ENCODE measurements around the gene ABI3BP. TPM values are rescaled to one million over a fixed set of nuclear protein-coding genes. Genes with fewer than 3 reads are reported as not detected.
A peak's percentile ranks its signal among the peaks of the same experiment; 100 is the strongest.

ABI3BP gene
- total and polyA plus RNA-seq, 2 experiments from 2014 or later: 6.8 to 30.3 TPM

DNA sequence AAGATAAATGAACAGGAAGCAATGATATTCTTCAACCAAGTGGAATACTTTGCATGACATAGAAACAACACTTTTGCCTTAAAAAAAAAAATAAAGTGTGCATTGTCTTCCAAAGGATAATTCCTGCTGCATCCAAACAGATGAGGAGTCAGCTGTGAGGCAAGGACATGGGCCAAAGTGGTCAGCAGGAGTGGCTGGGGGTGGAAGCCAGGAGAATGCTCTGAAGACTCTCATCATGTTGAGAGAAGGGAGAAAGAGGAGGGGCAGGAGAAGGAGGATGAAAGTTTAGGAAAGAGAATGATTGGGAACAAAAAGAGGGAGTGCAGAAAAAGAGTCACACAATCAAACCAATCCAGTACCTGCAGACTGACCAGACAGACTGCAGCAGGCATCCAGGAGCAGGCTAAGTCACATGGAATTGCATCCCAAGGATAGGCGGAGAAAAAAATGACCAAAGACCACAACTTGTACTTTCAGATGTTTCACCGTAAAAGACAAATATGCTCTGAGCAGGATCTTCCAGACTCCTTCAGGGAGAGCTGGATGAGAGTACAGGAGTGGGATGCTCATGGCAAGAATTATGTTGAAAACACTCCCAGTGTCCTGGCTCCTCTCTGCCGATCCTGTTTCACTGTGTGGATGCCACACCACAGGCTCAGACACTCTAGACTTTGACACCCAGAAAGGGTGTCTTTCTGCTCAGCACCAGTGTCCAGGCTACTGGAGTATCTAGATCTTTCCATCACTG lies 11.9 kb downstream of the ABI3BP start:
- Histone ChIP-seq H3K9me2 (ENCODE audit: insufficient read depth) (no peaks in the 10 kb centered on the region), H3K4me2 (ENCODE audit: unreplicated experiment) (no peak overlapping the region), H4K20me1 (ENCODE audit: insufficient read depth) (no peaks in the 10 kb centered on the region), H3K9ac (no peak overlapping the region), H3K79me2 (ENCODE audit: insufficient read depth) (no peaks in the 10 kb centered on the region), H3F3A (ENCODE audit: insufficient read depth) (peaks cover 12% of the 10 kb centered on the region), H3K9me3 (ENCODE audit: low read depth) (no peaks in the 10 kb centered on the region), H3K27ac (no peak overlapping the region), H3K36me3 (ENCODE audit: low read depth) (no peaks in the 10 kb centered on the region), H2AFZ (no peak overlapping the region), H3K4me1 (ENCODE audit: insufficient read depth) (peaks cover 26% of the 10 kb centered on the region), H3K27me3 (replicated peaks; ENCODE audit: insufficient read depth) (no peaks in the 10 kb centered on the region), H3K4me3 (no peak overlapping the region)
- 44 to 51% methylated on average over 3 of the region's 3 CpGs for WGBS, 2 experiments (ENCODE audit: low coverage in 1 of 2, low lambda C conversion rate in 2 of 2, missing lambda C conversion rate in 2 of 2)
- DNase-seq: no peak
- no peak for TF ChIP-seq EZH2phosphoT487 (IDR thresholded peaks at IDR 0.05; ENCODE audit: insufficient read depth, low read depth)
- TF ChIP-seq EZH2 (IDR thresholded peaks at IDR 0.05; ENCODE audit: insufficient read depth, poor library complexity, severe bottlenecking): no peak
- in situ Hi-C loops (cut with MboI): no loop called here

DNA sequence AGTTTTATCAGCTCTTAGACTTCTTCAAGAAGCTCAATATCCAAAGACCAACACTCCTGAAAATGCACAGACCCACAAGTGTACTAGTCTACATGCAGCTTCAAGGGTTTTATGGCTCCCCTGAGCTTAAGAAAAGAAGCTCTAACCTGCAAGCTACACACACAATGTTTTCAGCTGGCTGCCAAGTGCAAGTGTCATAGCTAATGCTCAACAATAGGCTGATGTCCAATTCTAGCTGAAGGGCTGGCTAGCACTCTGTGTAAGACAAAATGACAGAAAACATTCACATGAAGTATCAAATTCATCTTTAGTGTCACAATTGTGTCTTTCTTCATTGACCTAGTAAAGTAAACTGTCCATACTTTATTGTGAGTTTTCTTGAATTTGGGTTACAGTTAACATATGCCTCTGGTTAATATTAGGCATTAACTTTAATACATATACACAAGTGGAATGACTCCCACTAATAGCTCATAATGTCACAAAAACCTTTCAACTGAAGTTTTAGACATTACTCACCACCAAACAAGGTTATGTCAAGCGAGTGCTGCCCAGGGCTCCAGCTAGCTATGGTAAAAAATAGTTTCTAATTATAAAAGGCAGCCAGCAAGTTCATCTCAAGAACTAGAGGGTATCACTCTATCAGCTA lies 15.1 kb downstream of the ABI3BP start:
- Histone ChIP-seq H3K9me2 (ENCODE audit: insufficient read depth) (no peaks in the 10 kb centered on the region), H3K4me1 (ENCODE audit: insufficient read depth) (peaks cover 28% of the 10 kb centered on the region), H3K9ac (no peak overlapping the region), H2AFZ (no peak overlapping the region), H3K27me3 (replicated peaks; ENCODE audit: insufficient read depth) (no peaks in the 10 kb centered on the region), H3K9me3 (ENCODE audit: low read depth) (no peaks in the 10 kb centered on the region), H3K4me2 (ENCODE audit: unreplicated experiment) (peak overlapping the region; percentile 24), H4K20me1 (ENCODE audit: insufficient read depth) (no peaks in the 10 kb centered on the region), H3K36me3 (ENCODE audit: low read depth) (no peaks in the 10 kb centered on the region), H3K27ac (no peak overlapping the region), H3K4me3 (no peak overlapping the region), H3K79me2 (ENCODE audit: insufficient read depth) (no peaks in the 10 kb centered on the region), H3F3A (ENCODE audit: insufficient read depth) (peaks cover 18% of the 10 kb centered on the region)
- 71 to 72% methylated on average over 1 of the region's 1 CpG for WGBS, 2 experiments (ENCODE audit: low coverage in 1 of 2, low lambda C conversion rate in 2 of 2, missing lambda C conversion rate in 2 of 2)
- DNase-seq: peak; percentile 52
- in situ Hi-C loops (cut with MboI): no loop called here
- no peak for TF ChIP-seq EZH2phosphoT487 (IDR thresholded peaks at IDR 0.05; ENCODE audit: insufficient read depth, low read depth)
- no peak for TF ChIP-seq EZH2 (IDR thresholded peaks at IDR 0.05; ENCODE audit: insufficient read depth, poor library complexity, severe bottlenecking)

- H3K4me3 ChIP-seq: no peak overlapping the region
- peaks cover 31% of the 10 kb centered on the region for H3F3A ChIP-seq (ENCODE audit: insufficient read depth)
- no peaks in the 10 kb centered on the region for H3K9me2 ChIP-seq (ENCODE audit: insufficient read depth)
- H3K79me2 ChIP-seq (ENCODE audit: insufficient read depth): no peaks in the 10 kb centered on the region
- H3K4me2 ChIP-seq (ENCODE audit: unreplicated experiment): no peak overlapping the region
- H3K9me3 ChIP-seq (ENCODE audit: low read depth): no peaks in the 10 kb centered on the region
- no peaks in the 10 kb centered on the region for H3K27me3 ChIP-seq (replicated peaks; ENCODE audit: insufficient read depth)
- TF ChIP-seq EZH2phosphoT487 (IDR thresholded peaks at IDR 0.05; ENCODE audit: insufficient read depth, low read depth): no peak
- no peak for TF ChIP-seq EZH2 (IDR thresholded peaks at IDR 0.05; ENCODE audit: insufficient read depth, poor library complexity, severe bottlenecking)
- H3K36me3 ChIP-seq (ENCODE audit: low read depth): no peaks in the 10 kb centered on the region
- H2AFZ ChIP-seq: no peak overlapping the region
- no peaks in the 10 kb centered on the region for H4K20me1 ChIP-seq (ENCODE audit: insufficient read depth)
- H3K4me1 ChIP-seq (ENCODE audit: insufficient read depth): peaks cover 29% of the 10 kb centered on the region
- DNase-seq: no peak
- in situ Hi-C loops (cut with MboI): no loop called here
- no peak overlapping the region for H3K9ac ChIP-seq
- 79 to 90% methylated on average over 3 of the region's 3 CpGs for WGBS, 2 experiments (ENCODE audit: low coverage in 1 of 2, low lambda C conversion rate in 2 of 2, missing lambda C conversion rate in 2 of 2)
- H3K27ac ChIP-seq: no peak overlapping the region
Measured at GRCh38 chr3:100976611-100977010, 16.6 kb downstream of the ABI3BP start.

- Histone ChIP-seq H4K20me1 (ENCODE audit: insufficient read depth) (no peaks in the 10 kb centered on the region), H3K36me3 (ENCODE audit: low read depth) (no peaks in the 10 kb centered on the region), H2AFZ (no peak overlapping the region), H3K27ac (no peak overlapping the region), H3K79me2 (ENCODE audit: insufficient read depth) (no peaks in the 10 kb centered on the region), H3K27me3 (replicated peaks; ENCODE audit: insufficient read depth) (no peaks in the 10 kb centered on the region), H3F3A (ENCODE audit: insufficient read depth) (peaks cover 31% of the 10 kb centered on the region), H3K4me1 (ENCODE audit: insufficient read depth) (peaks cover 29% of the 10 kb centered on the region), H3K4me2 (ENCODE audit: unreplicated experiment) (no peak overlapping the region), H3K4me3 (no peak overlapping the region), H3K9me3 (ENCODE audit: low read depth) (no peaks in the 10 kb centered on the region), H3K9ac (no peak overlapping the region), H3K9me2 (ENCODE audit: insufficient read depth) (no peaks in the 10 kb centered on the region)
- no peak for TF ChIP-seq EZH2phosphoT487 (IDR thresholded peaks at IDR 0.05; ENCODE audit: insufficient read depth, low read depth)
- no peak for TF ChIP-seq EZH2 (IDR thresholded peaks at IDR 0.05; ENCODE audit: insufficient read depth, poor library complexity, severe bottlenecking)
- in situ Hi-C loops (cut with MboI): no loop called here
- DNase-seq: no peak
- 77 to 83% methylated on average over 2 of the region's 2 CpGs for WGBS, 2 experiments (ENCODE audit: low coverage in 1 of 2, low lambda C conversion rate in 2 of 2, missing lambda C conversion rate in 2 of 2)
Measured at GRCh38 chr3:100975714-100976113, 17.5 kb downstream of the ABI3BP start.

Data from GM23248 (cell line).